IMR-90 (cell line): Measurements from ENCODE around the gene PLD6. TPM values are rescaled to one million over a fixed set of nuclear protein-coding genes. Genes with fewer than 3 reads are reported as not detected.

Source experiments
- ATAC-seq: fragments of 200-7000 bp; cut with Tn5 transposase; 2 replicates; pipeline ENCODE4 v1.9.1; 2020; ENCODE audit warnings: low read depth, mild to moderate bottlenecking, moderate library complexity
- BruUV-seq: library from RNA; stranded (reverse); fragments of 400-500 nt; replicated peaks from 2 replicates; lab custom pipeline; 2021; lab: Mats Ljungman, UMichigan
- CTCF ChIA-PET: fragments of 300-600 bp; formaldehyde crosslinking; extraction: SDS; loops from one replicate; lab custom pipeline; 2021; ENCODE audit warnings: antibody characterized with exemption; lab: Yijun Ruan, JAX
- POLR2A ChIA-PET: fragments of 300-600 bp; sonication (Branson Sonifier 250); formaldehyde crosslinking; loops from one replicate; lab custom pipeline; 2022; ENCODE audit warnings: antibody characterized with exemption; ENCODE audit not compliant: unreplicated experiment; lab: Charles Lee
- DNase-seq: peaks from one replicate; pipeline ENCODE4 v3.0.0; 2013
- H2AFZ ChIP-seq: replicated peaks from 2 replicates; pipeline ENCODE3; 2013; ENCODE audit warnings: low read length, mild to moderate bottlenecking; ENCODE audit not compliant: poor library complexity
- H2AK5ac ChIP-seq: 2 replicates; pipeline ENCODE4 v1.6.1; 2013; ENCODE audit warnings: low read depth, low read length, inconsistent platforms
- H2AK9ac ChIP-seq: replicated peaks from 2 replicates; pipeline ENCODE3; 2013; ENCODE audit warnings: mild to moderate bottlenecking, low read depth, low read length, moderate library complexity; ENCODE audit not compliant: poor library complexity
- H2BK120ac ChIP-seq: 2 replicates; pipeline ENCODE4 v1.6.1; 2013; ENCODE audit warnings: low read depth, low read length, inconsistent platforms
- H2BK15ac ChIP-seq: 3 replicates; pipeline ENCODE4 v1.6.1; 2013; ENCODE audit warnings: low read depth, low read length, inconsistent platforms
- H2BK20ac ChIP-seq: 2 replicates; pipeline ENCODE4 v1.6.1; 2013; ENCODE audit warnings: low read depth, mild to moderate bottlenecking, inconsistent platforms, low read length, moderate library complexity
- H2BK5ac ChIP-seq: 2 replicates; pipeline ENCODE4 v1.6.1; 2013; ENCODE audit warnings: mild to moderate bottlenecking, low read depth, low read length, inconsistent platforms; ENCODE audit not compliant: poor library complexity, severe bottlenecking
- H3K14ac ChIP-seq: replicated peaks from 2 replicates; pipeline ENCODE4 v1.6.1; 2013; ENCODE audit warnings: low read depth, low read length, inconsistent platforms
- H3K18ac ChIP-seq: 2 replicates; pipeline ENCODE4 v1.6.1; 2013; ENCODE audit warnings: low read depth, low read length, control low read depth
- H3K23ac ChIP-seq: 2 replicates; pipeline ENCODE4 v1.6.1; 2013; ENCODE audit warnings: low read depth, low read length, inconsistent platforms
- H3K27ac ChIP-seq: 2 replicates; pipeline ENCODE4 v1.5.1; 2013; ENCODE audit warnings: mild to moderate bottlenecking, control low read depth, low read length; ENCODE audit not compliant: insufficient read depth
- H3K27me3 ChIP-seq: 2 replicates; pipeline ENCODE4 v1.6.1; 2013; ENCODE audit warnings: low read length; ENCODE audit not compliant: control insufficient read depth, insufficient read depth
- H3K36me3 ChIP-seq: 2 replicates; pipeline ENCODE4 v1.6.1; 2013; ENCODE audit warnings: low read length, mixed read lengths; ENCODE audit not compliant: control insufficient read depth, insufficient read depth
- H3K4ac ChIP-seq: 2 replicates; pipeline ENCODE4 v1.6.1; 2013; ENCODE audit warnings: low read depth, low read length, inconsistent platforms
- H3K4me1 ChIP-seq: 2 replicates; pipeline ENCODE4 v1.6.1; 2013; ENCODE audit warnings: low read length, mixed read lengths; ENCODE audit not compliant: control insufficient read depth, insufficient read depth
- H3K4me2 ChIP-seq: 2 replicates; pipeline ENCODE4 v1.6.1; 2013; ENCODE audit warnings: low read depth, mild to moderate bottlenecking, control low read depth, low read length, moderate library complexity
- H3K4me3 ChIP-seq: 2 replicates; pipeline ENCODE4 v1.5.1; 2013; ENCODE audit warnings: low read depth, mild to moderate bottlenecking, control low read depth, low read length, moderate library complexity; ENCODE audit not compliant: insufficient read depth
- H3K56ac ChIP-seq: 2 replicates; pipeline ENCODE4 v1.6.1; 2013; ENCODE audit warnings: low read length, inconsistent platforms; ENCODE audit not compliant: insufficient read depth; ENCODE audit errors: extremely low read depth
- H3K79me1 ChIP-seq, 2 experiments: 2 replicates each; pipeline ENCODE4 v1.6.1; 2013; ENCODE audit warnings: low read length in 2 of 2, inconsistent platforms in 1 of 2, low read depth in 1 of 2
- H3K9ac ChIP-seq: 2 replicates; pipeline ENCODE4 v1.6.1; 2013; ENCODE audit warnings: low read depth, low read length, control low read depth
- H3K9me1 ChIP-seq: 2 replicates; pipeline ENCODE4 v1.6.1; 2013; ENCODE audit warnings: low read length, inconsistent platforms; ENCODE audit not compliant: insufficient read depth
- H3K9me3 ChIP-seq: 2 replicates; pipeline ENCODE4 v1.6.1; 2013; ENCODE audit warnings: low read length; ENCODE audit not compliant: control insufficient read depth, insufficient read depth
- H4K20me1 ChIP-seq: 2 replicates; pipeline ENCODE4 v1.6.1; 2013; ENCODE audit warnings: low read length, inconsistent platforms; ENCODE audit not compliant: insufficient read depth
- H4K5ac ChIP-seq: 2 replicates; pipeline ENCODE4 v1.6.1; 2013; ENCODE audit warnings: mild to moderate bottlenecking, low read depth, low read length, control low read depth
- H4K8ac ChIP-seq, 2 experiments: 2 replicates each; pipeline ENCODE4 v1.6.1; 2013; ENCODE audit warnings: low read depth in 2 of 2, low read length in 2 of 2, control low read depth in 1 of 2, inconsistent platforms in 1 of 2
- H4K91ac ChIP-seq: 2 replicates; pipeline ENCODE4 v1.6.1; 2013; ENCODE audit warnings: low read depth, low read length, inconsistent platforms; ENCODE audit not compliant: insufficient read depth
- MAFK ChIP-seq: IDR thresholded peaks from 2 replicates; pipeline ENCODE4 v1.6.1; 2012; ENCODE audit warnings: low read depth, low read length, improper control_type of control experiment
- RFX5 ChIP-seq: IDR thresholded peaks from 2 replicates; pipeline ENCODE4 v1.8.0; 2012; ENCODE audit warnings: low read depth, mild to moderate bottlenecking, low read length, moderate library complexity
- WGBS, 2 experiments: methylation state at CpG; one replicate each; pipeline versions ENCODE4 v1.1.5 to v1.1.7; 2013; ENCODE audit warnings: missing lambda C conversion rate in 2 of 2; ENCODE audit not compliant: insufficient read length in 1 of 2; ENCODE audit errors: extremely low coverage in 2 of 2; 5-methylcytosine and 5-hydroxymethylcytosine counted together
- dilution Hi-C: fragments of 300-500 bp; cut with HindIII; formaldehyde crosslinking; loops from one replicate; pipeline ENCODE4 v1.14.3; 2018; ENCODE audit warnings: low sequenced_read_pairs; ENCODE audit not compliant: unreplicated experiment
- in situ Hi-C: fragments of 300-500 bp; cut with MboI; formaldehyde crosslinking; loops from 3 replicates; pipeline ENCODE4 v1.14.3; 2019; ENCODE audit warnings: low sequenced_read_pairs, inconsistent platforms, mixed read lengths
- intact Hi-C: fragments of 100-400 bp; cut with micrococcal nuclease; formaldehyde crosslinking; loops from 2 replicates; pipeline ENCODE4 v1.10.0; 2022
- polyA plus RNA-seq, 3 experiments: library from polyadenylated mRNA; depleted of rRNA; stranded (reverse); fragments of >200 nt; gene quantifications; 2 replicates each; pipeline ENCODE4 v1.2.3, GENCODE V29; 2012; ENCODE audit warnings: low replicate concordance in 1 of 3
- total RNA-seq: library from RNA; depleted of rRNA; stranded (reverse); fragments of >200 nt; gene quantifications from 2 replicates; pipeline ENCODE4 v1.2.3, GENCODE V29; 2012

PLD6 gene
- total and polyA plus RNA-seq, 2 of the 4 experiments (the other 2 are of a cell fraction), result 1.1 to 1.5 TPM

GRCh38 chr17:17151541-17151940 is 54.6 kb downstream of the PLD6 start:
- ATAC-seq (peak; percentile 4), DNase-seq (peak; percentile 43)
- no CpG with 5 or more reads among the region's 3 CpGs for WGBS, 2 experiments
- TF ChIP-seq MAFK (peak; percentile 31; the same call in 1 of the 2 replicates), RFX5 (no peak)
- Histone ChIP-seq H3K4me1 (peaks cover 24% of the 10 kb centered on the region), H4K5ac (no peak overlapping the region; the same call in 1 of the 2 replicates), H3K27ac (peak overlapping the region; percentile 53), H2AK9ac (peak overlapping the region; percentile 93), H2BK5ac (peak overlapping the region; percentile 91), H3K27me3 (no peaks in the 10 kb centered on the region), H2BK15ac (peak overlapping the region; percentile 63; the same call in 1 of the 3 replicates), H3K56ac (no peak overlapping the region), H3K4me3 (no peak overlapping the region), H2AK5ac (peak overlapping the region; percentile 71), H3K9ac (no peak overlapping the region), H4K91ac (peak overlapping the region; percentile 65), H4K8ac (peak overlapping the region; percentile 24 to 73; a peak in 2 of 4 replicates), H3K9me3 (no peaks in the 10 kb centered on the region), H3K14ac (peak overlapping the region; percentile 79), H3K23ac (peak overlapping the region; percentile 73), H3K4me2 (peak overlapping the region; percentile 25), H3K4ac (peak overlapping the region; percentile 83), H3K9me1 (peaks cover 33% of the 10 kb centered on the region), H3K79me1 (peaks cover 21 to 68% of the 10 kb centered on the region in 2 experiments), H2BK120ac (peak overlapping the region; percentile 56), H2AFZ (no peak overlapping the region), H4K20me1 (peaks cover 29% of the 10 kb centered on the region), H2BK20ac (peak overlapping the region; percentile 73), H3K18ac (peak overlapping the region; percentile 32; the same call in 1 of the 2 replicates), H3K36me3 (peaks cover 64% of the 10 kb centered on the region)
- in situ Hi-C loops (no loop called here), intact Hi-C loops (loop anchor here (5.0 kb wide), 1 partner anchor 109 kb away; the partner anchor contains the start of gene MPRIP), dilution Hi-C loops (no loop called here)
- POLR2A ChIA-PET, result no interaction called here
- no TSS peak for BruUV-seq
- CTCF ChIA-PET, result no interaction called here
